Endometrial microvascular endothelial cells (primary cell): ENCODE results near the gene CTCFL. TPM values are rescaled to one million over a fixed set of nuclear protein-coding genes. Genes with fewer than 3 reads are reported as not detected.

Source experiments
- in situ Hi-C: cut with HindIII; loops from 2 replicates; pipeline ENCODE4 v1.10.0; 2017; ENCODE audit warnings: low sequenced_read_pairs, low pct_unique_long_range_greater_than_20kb; ENCODE audit errors: inconsistent ontology term
- total RNA-seq: library from RNA; depleted of rRNA; stranded (reverse); fragments of >200 nt; gene quantifications from one replicate; pipeline ENCODE4 v1.2.3, GENCODE V29; 2015; ENCODE audit errors: inconsistent ontology term

The CTCFL gene
- total RNA-seq, 1 donor from 2014 or later: not detected

- in situ Hi-C loops: no loop called here
Measured at GRCh38 chr20:57561356-57562279, 36.7 kb upstream of the CTCFL start.

GRCh38 chr20:57560554-57561355 lies 35.8 kb upstream of the CTCFL start, which contains the start of gene PCK1:
Gene PCK1 (plus strand): TSS chr20:57561110. CDS start chr20:57561412, 302 bp downstream.
- in situ Hi-C loops: no loop called here

GRCh38 chr20:57559658-57560553 lies 35.0 kb upstream of the CTCFL start:
- in situ Hi-C loops: no loop called here

GRCh38 chr20:57559289-57559634 lies 34.3 kb upstream of the CTCFL start:
- in situ Hi-C loops: no loop called here

- in situ Hi-C loops: no loop called here
Measured at GRCh38 chr20:57558614-57559288, 33.8 kb upstream of the CTCFL start.

- in situ Hi-C loops: no loop called here
Measured at GRCh38 chr20:57557926-57558613, 33.1 kb upstream of the CTCFL start.

GRCh38 chr20:57556980-57557274 lies 32.0 kb upstream of the CTCFL start:
- in situ Hi-C loops: no loop called here

GRCh38 chr20:57555457-57556184 lies 30.7 kb upstream of the CTCFL start:
- in situ Hi-C loops: no loop called here

GRCh38 chr20:57553376-57554018 lies 28.6 kb upstream of the CTCFL start:
- in situ Hi-C loops: no loop called here

GRCh38 chr20:57552471-57552870 lies 27.5 kb upstream of the CTCFL start:
- in situ Hi-C loops: no loop called here

GRCh38 chr20:57548177-57549058 lies 23.5 kb upstream of the CTCFL start:
- in situ Hi-C loops: no loop called here

GRCh38 chr20:57546956-57547649 lies 22.2 kb upstream of the CTCFL start:
- in situ Hi-C loops: no loop called here

- in situ Hi-C loops: no loop called here
Measured at GRCh38 chr20:57545927-57546662, 21.2 kb upstream of the CTCFL start.

GRCh38 chr20:57544838-57545564 lies 20.1 kb upstream of the CTCFL start:
- in situ Hi-C loops: no loop called here
